NCI-H82 treated with DMSO at 0.1 percent for 48 hours (cell line): ENCODE data around the gene EXD2.

Experiments used
- DNase-seq: peaks from one replicate; lab custom pipeline; 2025; ENCODE audit not compliant: unreplicated experiment; lab: John Stamatoyannopoulos, UW

The EXD2 gene

DNA sequence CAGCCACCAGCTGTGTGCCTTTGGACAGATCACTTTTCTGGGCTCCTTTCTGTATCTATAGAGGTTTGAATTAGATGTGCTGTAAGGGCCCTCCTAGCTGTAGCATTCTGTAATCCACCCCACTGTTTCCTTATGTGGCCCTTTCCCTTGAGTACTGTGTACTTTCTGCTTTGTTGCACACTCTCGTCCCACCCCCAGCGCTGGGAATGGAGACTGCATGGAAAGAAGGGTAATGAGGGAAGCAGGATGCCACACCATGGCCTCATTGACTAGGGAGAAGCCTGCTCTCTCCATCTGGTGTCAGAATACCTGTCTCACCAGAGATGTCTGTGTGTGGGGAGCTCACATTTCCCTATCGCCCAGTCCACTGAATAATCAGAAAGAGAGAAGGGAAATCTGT is 55.0 kb downstream of the EXD2 start:
- DNase-seq: no peak

DNA sequence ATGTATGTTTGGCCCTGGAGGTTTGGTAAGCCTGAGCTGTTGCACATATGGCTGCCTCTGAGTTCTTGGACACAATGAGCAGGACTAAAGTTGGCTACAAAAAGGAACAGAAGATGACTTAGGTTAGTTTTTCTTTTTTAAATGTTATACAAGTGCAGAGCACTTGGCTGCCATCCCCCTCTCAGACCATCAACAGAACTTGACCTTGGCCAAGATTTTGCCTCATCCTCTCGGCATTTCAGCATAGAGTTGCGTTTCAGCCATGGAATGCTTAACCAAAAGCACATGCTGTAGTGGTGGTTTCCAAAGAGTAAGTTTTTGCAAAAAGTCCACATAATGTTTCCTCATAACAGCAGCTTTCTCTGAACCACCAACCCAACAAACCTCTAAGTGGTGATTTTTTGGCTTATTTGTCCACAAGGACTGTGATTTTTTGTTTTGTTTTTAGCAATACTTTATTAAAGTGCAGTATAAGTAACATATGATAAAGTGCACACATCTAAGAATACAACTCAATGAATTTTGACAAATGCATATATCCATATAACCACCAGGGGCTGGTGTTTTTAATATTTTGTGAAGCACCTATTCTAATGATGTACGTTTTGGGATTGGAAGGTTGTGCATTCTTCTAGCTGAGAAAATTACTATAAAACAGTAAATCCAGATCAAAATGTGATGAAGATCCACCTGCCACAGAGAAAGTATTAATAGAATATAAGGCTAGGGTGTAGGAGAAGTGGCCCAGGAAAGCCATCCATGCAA is 56.6 kb downstream of the EXD2 start:
- DNase-seq: no peak

DNA sequence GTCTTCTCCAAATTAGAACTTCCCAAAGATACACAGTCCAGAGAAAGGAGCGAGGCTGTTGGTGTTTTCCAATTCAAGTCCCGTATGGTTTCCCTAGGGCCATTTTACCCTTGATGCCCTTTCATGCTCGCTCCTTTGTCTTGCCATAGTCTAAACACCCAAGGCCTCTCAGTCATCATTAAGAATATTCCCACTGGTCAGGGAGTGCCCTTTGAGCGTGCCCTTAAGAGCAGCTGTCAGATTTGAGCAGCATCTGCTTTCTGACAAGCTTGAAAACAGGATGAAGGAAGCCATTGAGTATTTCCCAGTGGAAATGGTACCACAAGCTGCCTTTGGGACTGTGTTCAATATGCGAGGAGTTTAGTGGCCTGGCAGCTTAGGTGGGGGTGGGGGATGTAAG is 58.3 kb downstream of the EXD2 start:
- no peak for DNase-seq

DNA sequence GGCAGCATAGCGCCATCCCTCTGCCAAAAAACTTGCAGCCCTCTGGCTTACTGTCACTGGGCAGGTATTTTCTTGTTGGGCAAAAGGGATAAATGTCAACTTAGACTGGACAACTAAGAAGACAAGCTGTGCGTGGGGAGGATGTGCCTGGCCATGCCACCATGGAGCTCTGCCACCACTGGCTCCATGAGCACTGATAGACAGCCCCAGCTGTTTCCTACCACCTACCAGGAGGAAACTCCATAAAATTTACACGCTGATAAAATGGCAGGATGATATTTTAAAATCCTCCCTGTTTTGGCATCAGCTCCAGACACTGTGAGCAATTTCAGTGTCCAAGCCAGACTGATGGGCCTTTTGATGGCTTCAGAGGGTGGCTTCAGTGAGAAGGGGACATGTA is 61.6 kb downstream of the EXD2 start:
- DNase-seq: no peak

DNA sequence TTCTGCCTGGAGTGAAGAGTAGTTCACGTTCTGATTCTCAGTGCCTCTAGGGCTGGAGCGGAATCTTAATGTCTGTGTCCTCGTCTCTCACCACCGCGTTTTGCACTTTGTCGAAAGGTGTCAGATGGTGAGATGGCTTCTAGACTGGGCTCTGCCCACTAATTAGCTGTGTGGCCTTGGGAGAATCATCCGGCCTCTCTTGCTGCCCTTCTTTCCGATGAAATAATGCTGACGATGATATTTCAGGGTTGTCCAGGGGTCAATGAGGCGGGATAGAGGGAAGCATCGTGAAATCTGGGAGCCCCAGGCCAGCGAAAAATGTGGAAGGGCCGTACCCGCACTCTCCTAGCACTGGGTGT is 67.8 kb downstream of the EXD2 start:
- DNase-seq: no peak

DNA sequence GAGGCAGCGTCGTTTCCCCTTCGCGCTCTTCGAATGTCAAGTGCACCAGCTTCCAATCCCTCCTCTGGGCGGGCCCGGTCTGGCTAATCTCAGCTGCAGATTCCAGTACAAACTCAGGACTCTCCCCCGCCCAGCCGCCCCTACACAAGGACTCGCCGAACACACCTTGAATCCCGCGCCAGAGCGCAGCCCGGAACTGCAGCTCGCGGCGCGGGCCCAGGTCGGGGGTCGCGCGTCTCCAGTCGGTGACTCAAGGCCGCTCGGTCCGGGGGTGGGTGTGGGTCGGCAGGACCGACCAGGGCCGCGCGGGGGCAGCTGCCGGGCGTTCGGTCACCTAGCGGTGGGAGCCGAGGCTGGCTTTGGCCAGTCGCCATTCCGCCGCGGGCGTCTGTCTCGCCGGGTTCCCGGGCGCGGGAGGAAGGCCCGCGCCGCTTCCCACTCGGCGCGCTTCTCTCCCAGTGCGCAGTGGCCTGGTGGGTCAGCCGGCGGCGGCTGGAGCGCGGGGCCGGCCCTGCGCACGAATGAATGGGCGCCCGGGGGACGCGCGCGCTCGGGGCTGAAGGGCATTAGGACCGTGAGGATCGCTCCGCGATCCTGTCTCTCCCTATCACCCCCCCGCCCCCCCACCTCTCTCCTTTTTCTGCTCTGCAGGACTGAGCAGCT is 68.4 kb downstream of the EXD2 start, which contains the start of gene GALNT16:
TSS of gene GALNT16 (plus strand) at position 632 of the 663 bp plus-strand sequence. CDS start 133 bp downstream, outside the sequence.
- no peak for DNase-seq

DNA sequence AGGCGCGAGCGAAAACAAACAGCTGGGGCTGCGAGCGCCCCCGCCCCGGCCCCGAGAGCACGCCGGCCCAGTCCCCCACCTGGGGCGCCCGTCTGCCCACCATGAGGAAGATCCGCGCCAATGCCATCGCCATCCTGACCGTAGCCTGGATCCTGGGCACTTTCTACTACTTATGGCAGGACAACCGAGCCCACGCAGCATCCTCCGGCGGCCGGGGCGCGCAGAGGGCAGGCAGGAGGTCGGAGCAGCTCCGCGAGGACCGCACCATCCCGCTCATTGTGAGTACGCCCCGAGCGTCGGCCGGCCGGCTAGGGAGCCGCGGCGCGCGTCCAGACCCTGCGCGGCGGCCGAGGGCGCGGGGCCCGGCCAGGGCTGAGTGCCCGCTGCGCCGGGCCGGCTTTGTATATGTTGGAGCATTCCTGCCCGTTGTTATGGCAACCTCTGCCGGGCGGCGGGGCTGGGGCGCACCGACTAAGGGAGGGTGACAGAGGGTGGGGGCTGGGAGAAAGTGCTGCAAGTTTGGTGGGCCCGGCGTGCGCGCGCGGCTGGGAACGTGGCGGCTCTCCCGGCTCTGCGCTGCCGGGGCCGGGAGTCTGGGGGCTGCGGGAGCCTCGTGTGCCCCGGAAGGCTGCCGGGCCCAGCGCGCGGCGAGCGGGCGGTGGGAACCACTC is 69.0 kb downstream of the EXD2 start:
- no peak for DNase-seq

DNA sequence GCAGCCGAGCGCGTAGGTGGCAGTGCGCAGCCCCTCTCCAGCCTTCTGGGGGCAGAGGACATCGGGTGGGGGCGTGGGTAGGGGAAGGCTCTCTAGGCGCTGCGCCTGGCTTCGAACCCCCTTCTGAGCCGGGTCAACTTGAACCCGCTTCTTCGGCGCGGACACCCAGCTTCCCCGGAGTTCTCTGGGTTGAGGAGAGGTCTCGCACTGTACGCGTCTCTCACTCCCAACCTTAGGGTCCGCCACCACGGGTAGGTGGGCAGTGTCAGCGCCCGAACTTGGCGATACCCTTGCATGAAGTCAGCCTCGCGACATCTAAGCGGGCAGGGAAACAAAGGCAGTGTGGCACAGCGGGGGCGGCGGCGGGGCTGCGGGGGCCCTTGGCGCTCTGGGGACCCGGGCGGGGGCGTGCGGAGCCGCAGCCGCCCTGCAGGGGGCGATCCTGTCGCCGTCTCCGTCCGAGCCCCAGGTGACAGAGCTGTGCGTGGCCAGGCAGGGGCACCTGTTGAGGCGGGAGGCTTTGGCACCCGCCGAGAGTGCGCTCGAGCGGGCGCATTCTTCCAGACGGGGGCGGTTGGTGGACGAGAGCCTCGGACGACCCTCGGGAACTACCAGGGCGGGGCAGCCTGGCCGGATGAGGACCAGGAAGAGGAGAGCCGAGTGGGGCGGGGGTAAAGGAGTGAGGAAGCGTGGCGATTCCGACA is 69.7 kb downstream of the EXD2 start:
- DNase-seq: no peak

DNA sequence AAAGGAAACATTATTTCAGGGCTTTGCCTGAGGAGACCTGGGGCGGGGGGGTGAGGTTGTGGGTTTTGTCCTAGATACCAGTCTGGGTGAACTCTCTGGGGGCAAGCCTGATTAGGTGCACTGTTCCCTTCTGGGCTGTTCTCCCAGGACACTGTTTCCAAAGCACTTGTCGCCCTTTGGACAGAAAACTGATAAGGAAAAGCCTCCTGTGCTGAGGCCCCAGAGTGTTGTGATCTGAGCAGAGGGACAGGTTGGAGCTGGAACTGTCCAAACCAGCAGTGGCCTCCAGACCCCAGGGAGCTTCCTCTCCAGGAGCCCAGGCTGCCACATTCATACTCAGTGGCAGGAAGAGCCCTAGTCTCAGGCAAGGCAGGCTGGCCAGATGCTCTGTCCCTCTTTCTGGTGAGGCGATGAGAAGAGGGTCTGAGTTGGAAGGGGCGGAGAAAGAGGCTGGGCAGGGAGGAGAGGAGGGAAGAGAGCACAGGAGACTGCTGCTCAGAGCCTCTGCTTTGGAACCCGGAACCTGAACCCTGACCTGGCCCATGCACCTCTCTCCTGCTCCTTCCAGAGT is 70.5 kb downstream of the EXD2 start:
- DNase-seq: no peak

DNA sequence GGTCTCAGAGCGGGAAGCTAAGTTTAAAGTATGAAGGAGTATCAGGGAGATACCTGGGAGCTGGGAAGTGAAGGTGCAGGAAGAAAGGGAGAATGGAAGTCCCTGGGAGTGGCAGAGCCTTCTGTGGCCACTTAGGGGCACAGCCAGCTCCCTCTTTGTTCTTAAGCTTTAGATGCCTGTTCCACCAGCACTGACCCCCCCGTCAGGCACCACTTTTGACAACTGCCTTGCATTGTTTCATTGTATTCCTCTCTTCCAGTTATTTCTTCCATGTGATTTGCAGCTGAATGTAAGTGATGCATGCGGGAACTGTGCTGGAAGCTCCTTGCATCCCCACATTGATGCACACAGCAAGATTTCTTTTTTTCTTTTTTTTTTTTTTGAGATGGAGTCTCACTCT is 71.2 kb downstream of the EXD2 start:
- DNase-seq: no peak

DNA sequence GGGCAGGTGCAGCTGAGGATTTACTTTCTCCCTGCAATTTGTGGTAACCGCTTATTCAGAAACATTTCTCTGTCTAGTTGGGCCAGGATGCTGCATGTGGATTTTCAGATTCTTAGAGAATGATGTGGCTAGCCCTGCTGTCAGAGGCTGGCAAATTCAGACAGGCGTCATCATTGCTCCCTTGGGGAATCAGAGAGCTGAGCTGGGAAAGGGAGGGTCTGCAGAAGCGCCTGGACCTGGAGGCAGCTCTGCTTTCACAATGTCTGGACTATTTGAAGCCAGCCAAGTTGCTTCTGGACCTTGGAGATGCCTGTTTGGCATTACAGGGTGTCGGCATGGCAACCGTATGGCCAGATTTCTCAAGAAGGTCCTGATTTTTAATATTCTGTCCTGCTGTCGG is 72.1 kb downstream of the EXD2 start:
- DNase-seq: no peak

DNA sequence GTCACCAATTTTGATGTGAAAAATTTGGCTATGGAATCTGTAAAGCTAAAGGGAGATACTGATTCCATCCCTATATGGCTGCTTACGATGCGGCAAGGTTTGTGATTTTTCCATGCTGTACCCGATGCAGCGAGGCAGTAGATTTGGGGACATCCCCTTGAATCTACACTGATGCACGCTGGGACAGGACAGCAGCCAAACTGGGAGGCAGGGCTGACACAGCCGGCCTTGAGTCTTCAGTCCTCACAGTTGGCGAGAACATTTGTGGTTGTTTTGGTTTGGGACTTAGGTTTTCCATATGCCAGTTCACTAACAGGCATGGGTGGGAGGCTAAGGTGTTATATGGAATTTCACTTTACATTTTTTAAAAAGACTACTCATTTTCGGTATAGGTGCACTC is 72.5 kb downstream of the EXD2 start:
- DNase-seq: no peak

DNA sequence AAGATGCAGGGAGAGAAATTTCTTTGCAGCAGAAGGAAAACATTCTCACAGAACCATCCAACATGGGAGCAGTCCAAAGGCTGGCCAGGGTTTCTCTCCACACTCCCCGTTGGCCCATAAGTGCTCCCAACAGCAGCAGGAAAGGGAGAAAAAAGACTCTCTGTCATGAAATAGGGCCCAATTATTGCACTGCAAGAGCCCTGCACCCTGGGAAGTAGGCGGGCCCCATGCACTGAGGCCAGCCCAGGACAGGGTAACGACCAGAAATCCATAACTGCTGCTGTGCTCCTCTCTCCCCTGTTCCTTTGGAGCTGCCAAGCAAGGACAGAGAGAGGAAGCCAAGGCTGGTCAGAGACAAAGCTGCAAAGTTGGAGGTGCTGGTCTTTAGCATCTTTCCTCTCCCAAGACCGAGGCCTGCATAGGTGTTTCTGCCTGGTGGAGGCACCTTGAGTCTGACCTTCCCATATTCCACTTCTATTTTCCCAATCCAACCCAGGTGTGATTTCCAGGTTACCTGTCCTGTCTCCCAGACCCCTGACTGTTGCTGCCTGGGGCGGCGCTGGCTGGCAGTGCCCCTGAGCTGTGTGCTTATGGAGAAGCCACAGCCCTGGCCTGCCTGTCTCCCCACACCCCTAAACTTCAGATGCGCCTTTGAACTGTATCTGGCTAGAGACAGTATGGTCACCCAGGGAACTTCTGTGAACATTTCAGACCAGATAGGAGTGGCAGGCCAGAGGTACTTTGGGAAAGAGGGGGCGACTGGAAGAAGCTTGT is 75.5 kb downstream of the EXD2 start:
- no peak for DNase-seq

DNA sequence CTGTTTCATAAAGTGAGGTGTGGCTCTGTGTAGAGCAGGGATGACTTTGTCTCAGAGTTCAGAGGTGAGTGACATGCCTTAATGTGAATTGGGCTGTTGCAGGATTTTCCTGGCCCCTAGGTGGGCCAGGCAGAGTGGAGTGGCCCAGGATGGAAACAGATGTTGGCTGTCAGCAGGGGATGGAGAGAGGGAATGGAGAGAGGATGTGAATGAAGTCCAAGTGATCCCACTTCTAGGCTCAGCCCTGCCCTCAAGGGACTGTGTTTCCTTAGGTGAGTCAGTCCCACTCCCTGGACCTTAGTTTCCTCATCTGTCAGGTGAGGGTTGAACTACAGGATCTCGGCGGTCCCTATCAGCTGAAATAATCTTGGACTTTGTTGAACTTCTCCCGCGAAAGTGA is 76.2 kb downstream of the EXD2 start:
- DNase-seq: no peak

DNA sequence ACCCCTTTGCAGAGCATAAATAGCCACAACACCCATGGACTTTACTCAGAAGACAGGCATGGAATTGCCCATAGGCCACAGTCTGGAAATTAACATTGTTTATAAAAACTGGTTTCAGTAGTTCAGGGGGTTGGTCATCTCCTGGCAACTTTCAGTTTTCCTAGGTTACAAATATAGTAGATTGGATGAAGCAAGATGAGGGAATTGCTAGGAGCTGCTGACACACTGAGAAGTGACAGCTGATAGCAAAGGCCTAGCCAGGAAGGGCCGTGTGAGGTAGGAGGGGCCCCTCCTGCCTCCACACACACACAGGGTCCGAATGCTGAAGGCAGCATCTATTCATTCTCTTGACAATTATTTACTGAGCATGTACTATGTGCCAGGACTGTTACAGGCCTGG is 76.9 kb downstream of the EXD2 start:
- no peak for DNase-seq

DNA sequence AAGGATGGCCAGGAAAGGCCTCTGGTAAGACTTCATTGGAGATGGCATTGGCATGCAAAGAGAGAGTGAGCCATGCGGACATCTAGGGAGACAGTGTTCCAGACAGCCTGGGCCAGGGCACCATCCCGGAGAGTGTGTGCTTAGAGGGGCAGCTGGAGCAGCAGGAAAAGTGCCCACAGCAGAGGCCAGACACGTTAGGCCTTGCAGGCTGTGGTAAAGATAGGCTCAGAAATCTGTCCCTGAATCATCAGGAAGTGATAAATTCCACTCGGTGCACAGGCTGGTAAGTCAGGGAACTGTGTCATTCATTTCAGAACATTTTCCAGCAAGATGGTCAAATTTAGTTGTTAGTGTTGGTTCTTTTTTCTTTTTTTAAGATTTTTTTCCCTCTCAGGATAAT is 77.5 kb downstream of the EXD2 start:
- no peak for DNase-seq

DNA sequence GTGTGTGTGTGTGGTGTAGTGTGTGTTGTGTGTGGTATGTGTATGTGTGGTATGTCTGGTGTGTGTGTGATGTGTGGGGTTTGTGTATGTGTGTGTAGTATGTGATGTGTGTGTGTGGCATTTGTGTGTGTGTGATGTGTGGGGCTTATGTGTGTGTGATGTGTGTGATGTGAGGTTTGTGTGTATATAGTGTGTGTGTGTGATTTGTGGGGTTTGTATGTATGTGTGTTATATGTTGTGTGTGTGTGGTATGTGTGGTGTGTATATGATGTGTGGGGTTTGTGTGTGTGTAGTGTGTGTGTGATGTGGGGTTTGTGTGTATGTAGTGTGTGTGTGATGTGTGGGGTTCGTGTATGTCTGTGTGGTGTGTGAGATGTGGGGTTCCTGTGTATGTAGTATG is 78.1 kb downstream of the EXD2 start:
- no peak for DNase-seq

DNA sequence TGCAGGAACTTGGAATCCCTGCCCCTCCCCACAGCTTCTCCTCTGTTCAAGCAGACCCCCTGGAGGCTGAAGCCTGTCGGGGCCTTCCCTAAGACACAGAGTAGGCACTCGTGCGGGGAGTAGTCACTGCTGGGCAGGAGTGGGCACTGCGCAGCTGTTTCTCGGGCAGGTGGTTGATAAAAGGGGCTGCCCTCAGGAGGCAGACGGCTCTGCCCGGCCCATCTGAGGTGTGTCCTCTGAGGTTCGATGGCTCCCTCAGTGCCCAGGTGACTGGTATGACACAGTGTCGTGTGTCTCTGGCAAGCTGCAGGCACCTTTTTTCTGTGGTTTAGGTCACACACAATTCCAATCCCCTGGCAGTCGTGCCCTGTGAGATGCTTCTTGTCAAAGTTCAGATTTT is 78.8 kb downstream of the EXD2 start:
- no peak for DNase-seq

DNA sequence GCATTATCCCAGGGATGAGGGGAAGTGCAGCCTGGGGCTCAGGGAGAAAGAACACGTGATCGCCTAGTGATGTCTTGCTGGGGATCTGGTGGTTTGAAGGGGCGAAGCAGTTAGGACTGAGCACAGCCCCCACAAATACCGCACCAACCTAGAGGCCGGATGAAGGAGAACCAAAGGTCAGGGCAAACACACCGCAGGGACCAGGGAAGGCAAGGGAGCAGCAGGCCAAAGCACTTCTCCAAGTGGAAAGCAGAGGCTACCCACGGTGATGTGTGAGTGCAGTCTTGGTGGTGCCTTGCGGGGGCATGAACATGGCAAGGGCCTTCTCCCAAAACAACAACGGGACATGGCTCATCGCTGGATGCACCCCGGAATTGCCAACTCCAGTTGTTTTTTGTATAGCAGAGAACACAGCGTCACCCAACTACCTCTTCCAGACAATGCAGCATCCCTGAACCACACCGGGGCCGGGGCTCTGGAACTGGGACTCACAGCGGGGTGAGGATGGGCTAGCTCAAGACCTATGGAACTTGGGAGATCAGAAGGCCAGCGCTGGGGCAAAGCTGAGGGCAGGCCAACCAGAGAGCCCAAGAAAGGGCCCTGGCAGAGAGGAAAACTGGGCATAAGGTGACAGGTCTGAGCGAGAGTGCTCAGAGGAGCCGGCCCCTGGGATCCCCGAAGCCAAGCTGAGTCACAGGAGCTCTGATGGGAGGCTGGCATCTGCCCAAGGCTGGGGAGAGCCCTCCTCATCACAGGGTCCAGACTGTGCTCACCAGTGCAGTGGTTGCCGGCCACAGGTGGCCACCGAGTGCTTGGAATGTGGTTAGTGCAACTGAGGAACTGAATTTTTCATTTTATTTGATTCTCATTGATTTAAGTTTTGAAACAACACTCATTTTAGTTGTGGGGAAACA is 79.8 kb downstream of the EXD2 start:
- DNase-seq: no peak

DNA sequence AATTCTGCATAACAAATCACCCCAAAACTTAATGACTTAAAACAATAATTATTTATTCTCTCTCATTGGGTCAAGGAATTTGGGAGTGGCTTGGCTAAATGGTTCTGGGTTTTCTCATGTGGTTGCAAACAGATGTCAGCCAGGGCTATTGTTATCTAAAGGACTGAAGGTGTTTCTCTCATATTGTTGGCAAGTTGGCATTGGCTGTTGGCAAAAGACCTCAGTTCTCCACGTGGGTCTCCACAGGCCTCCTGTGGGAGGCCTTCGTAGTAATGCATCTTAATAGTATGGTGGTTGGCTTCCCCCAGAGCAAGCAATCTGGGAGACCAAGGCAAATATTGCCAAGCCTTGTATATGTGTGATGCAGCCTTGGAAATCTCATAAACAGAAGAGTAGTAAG is 83.0 kb downstream of the EXD2 start:
- DNase-seq: no peak
